NCI-H2196 (cell line): ENCODE data around the gene SLC12A7.
"Not testable (repeated sequence)": the region's sequence is repeated elsewhere in the genome, so short reads cannot be mapped to it uniquely, and the experiment has no call there.

Source experiments
- DNase-seq: peaks from one replicate; lab custom pipeline; 2025; ENCODE audit not compliant: unreplicated experiment; lab: John Stamatoyannopoulos, UW

Gene SLC12A7

DNA sequence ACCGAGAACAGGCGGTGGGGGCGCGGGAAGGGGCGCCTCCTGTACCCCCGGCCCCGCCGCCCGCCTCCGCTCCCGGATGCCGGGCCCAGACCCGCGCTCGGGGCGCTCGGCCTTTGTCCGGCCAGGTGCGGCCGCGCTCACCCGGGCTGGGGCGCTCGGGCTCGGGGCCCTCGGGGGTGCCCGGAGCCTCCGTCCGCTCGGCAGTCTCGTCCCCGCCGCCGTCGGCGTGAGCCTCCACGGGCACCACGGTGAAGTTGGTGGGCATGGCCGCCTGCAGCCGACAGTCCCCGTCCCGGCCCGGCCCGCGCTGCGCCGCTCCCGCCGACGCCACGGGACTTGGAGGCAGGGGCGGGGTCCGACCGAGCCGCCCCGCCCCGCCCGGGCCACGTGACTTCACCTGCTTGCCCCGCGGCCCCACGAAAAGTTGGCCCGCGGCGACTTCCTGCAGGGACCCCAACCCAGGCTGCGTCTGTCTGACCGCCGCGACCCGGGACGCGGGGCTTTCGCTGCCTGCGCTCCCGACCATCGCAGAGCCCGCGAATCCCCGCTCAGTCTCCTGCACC lies at the start of gene SLC12A7:
Gene SLC12A7, minus strand, starts transcription at position 337 of the 563 bp plus-strand sequence. Its CDS starts 72 bp downstream, at position 265.
- peak; percentile 74 for DNase-seq

DNA sequence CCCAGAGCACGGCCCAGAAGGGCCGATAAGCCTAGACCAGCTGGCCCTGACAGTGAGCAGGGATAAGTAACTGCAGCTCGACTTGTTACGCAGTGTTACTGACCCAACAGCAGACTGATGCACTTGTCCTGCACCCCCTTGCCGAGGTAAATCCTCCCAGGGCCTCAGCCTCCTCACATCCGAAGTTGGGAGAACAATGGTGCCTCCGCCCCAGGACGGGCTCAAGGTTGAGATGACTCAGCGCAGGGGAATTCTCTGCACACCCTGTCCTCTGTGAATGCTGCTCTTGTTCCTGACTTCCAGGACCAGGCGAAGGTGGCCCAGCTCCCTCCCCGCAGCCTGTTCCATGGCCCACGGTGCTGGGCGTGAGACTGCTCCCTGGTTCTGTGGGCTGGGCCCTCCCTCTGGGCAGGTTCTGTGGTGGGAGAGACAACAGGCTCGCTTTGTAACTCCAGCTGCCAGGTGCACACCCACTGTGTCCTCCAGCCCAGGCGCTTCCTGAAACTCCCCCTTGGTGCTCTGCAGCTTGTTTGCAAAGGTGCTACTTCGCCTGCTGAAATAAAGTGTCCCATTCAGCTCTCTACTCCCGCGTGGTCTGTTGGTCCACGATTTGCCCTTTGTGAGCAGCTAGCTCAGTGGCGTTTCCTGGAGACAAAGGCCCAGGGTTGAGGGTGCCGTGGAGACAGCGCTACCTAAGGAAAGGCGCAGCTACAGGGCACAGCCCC lies 49.4 kb upstream of the SLC12A7 start:
- peak; percentile 71 for DNase-seq

DNA sequence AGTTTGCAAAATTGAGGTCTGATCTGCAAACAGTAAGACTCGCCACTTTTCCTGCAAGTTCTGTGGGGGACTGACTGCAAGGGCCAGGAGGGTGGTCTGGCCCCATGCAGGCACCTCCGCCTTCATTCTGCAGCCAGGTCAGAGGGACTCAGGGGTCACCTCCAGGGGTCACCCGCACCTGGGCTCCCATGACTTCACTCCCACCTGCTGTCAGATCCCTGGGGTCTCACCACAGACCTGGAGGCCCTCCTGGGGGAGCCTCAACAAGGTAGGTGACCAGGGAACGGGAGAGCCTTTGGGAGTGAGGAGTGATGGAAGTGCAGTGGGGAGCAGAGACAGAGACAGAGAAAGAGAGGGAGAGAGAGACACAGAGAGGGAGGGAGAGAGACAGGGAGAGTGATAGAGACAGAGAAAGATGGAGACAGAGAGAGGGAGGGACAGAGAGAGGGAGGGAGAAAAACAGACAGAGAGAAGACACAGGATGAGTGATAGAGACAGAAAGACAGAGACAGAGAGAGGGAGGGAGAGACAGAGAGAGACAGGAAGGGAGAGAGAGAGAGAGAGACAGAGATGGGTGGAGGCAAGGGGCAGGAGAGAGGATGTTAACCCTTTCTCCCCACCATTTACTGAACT lies 48.0 kb upstream of the SLC12A7 start:
- no peak for DNase-seq

DNA sequence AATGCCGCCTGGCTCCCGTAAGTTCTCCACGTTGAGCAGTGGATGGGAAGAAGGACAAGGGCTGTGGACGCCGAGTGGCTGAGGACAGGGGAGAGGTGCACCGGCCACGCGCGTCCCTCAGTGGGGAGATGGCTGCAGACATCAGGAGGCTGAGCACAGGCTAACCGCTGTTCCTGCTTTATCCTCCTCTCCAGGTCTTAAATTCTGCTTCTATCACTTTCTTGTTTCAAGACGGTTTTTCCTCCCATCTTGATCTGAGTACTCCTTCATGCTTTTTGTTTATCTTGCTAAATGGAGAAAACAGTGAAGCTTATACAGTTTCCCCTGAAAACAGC lies 47.4 kb upstream of the SLC12A7 start:
- DNase-seq = no peak

DNA sequence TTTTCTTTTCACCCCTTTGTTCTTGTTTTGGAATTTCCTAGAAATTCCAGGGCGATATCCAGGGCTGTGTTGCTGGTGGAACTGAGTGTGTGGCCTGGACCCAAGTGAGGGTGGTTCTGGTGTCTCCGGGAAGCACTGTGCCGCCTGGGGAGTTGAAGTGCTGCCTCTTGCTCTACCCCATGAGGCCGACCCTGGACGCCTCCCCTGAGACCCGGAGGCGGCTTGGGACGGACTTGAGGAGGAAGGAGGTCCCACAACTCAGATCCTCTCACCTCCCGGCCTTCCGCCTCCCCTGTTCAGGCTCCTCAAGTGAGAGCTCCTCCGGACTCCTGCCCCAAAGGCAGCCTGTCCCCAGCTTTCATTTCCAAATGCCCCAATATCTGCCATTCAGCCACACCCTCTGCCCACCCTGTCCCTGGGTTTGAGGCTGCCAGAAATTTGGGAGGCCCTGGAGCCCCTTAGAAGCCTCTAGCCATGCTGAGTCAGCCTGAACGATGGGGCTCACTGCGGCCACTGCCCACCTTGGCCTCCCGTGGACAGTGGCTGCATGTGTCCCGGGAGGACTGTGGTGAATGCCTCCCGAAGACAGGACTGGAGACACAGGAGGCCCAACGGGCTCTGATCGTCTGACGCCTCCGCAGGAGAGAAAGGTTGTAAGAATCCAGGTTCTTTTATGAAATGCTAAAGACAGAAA lies 46.9 kb upstream of the SLC12A7 start:
- DNase-seq = no peak

DNA sequence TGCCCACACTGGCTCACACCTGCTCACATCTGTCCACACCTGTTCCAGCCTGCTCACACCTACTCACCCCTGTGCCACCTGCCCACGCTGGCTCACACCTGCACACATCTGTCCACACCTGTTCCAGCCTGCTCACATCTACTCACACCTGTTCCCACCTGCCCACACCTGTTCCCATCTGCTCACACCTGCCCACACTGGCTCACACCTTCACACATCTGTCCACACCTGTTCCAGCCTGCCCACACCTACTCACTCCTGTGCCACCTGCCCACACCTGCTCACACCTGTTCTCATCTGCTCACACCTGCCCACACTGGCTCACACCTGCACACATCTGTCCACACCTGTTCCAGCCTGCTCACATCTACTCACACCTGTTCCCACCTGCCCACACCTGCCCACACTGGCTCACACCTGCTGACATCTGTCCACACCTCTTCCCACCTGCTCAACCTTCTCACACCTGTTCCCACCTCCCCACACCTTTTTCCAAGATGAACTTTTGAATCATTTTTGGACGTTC lies 45.7 kb upstream of the SLC12A7 start:
- not testable (repeated sequence) for DNase-seq

DNA sequence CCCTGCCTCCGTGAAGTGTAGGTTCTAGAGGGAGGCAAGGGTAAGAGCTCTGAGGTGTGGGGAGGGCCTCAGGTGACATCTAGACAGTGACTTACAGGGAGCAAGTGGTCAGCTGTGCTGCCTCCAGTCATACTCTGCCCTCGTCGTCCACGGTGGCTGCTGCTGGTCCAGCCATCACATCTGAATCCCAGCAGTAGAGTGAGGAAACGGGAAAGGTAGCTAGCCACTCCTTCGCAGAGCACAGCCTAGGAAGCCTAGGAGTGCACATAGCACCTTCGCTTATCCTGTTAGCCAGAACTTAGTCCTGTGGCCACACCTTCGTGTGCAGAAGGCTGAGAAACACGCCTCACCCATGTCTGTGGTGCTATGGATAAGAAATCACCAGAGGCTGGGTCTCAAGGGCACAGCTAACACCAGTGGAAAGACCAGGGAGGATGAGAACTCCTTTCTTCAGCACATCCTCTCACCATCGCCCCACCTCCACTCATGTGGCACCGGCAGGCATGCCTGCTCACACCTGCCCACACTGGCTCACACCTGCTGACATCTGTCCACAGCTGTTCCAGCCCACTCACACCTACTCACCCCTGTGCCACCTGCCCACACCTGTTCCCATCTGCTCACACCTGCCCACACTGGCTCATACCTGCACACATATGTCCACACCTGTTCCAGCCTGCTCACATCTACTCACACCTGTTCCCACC lies 45.0 kb upstream of the SLC12A7 start:
- no peak for DNase-seq

DNA sequence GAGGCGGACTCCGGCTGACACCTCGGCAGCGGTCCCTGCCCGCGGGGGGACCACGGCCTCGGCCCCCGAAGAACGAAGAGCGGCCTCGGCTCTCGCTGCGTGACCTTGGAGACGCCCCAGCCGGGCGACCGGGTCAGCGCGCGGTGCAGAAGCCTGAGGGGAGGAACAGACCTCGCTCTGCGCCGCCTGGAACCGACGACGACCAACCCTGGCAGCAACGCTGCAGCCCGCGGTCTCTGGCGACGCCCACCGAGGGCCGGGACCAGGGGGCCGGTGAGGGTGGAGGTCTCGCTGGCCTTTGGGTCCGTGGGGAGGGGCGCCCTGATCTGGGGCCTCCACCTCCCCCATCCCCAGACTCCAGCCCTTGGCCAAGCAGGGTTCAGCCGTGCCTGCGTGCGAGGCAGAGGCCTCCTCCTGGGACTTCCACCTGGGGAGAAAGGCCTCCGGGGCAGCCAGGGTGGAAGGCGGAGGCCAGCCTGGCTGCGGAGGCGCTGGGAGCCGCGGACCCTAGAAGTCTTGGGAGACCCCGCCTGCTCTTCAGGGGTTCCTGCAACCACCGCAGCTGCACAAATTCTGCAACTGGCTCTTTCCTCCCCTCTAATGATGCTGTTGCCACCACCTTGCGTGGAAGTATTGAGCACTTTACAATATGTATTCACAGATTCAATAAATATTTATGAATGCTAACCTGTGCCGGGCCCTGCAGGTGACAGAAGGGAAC lies 44.3 kb upstream of the SLC12A7 start:
- DNase-seq = no peak

DNA sequence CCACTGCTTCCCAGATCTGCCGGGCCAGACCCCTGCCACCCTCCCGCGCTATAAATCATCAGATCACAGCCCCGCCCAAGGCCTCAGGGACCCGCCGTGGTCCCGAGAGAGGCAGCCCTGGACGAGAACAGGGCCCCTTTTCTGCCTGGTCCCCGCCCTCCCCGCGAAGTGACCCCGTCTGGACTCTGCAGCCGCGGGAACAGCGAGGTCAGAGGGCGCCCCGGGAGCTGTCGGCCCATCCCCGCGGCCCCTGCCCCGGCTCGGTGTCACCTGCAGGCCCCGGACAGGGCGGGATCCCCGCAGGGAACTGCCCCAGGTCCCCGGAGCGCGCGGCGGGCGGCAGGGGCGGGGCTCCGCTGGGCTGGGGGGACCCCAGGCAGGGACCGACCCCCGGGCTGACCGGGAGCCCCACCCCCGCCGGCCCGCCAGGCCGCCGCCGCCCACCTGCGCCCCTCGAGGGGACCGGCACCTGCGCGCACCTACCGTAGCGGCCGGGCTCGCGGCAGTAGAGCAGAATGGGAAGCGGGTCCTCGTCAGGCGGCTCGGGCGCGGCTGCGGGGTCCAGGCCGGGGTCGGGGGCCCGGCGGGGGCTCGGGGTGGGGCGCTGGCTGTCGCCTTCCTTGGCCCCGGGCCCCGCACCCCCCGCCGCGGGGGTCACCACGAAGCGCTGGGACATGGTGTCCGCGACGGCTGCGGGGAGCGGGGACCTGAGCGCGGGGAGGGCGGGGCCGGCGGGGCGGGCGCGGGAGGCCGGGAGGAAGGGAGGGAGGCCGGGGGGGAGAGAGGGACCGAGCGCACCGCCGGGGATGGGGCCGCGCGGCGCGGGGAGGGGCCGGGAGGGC lies 43.5 kb upstream of the SLC12A7 start:
- DNase-seq = peak; percentile 41

DNA sequence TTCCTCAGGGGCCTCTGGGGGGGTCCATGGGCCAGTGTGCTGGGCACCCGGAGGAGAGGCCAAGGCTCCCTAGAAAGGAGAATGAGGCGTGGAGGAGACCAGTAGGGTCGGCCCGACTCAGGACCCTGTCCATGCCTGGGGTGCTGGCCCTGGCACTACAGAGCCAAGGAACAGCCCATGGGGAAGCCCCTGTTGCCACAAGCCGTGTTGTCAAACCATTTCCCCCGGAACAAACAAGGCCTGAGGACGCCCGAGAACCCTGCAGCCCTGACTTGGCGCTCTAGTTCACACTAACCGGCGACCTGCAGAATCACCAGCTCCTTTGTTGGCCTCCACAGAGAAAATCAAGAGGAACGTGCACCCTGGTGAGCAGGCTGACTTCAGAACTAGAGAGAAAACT lies 41.6 kb upstream of the SLC12A7 start:
- no peak for DNase-seq

DNA sequence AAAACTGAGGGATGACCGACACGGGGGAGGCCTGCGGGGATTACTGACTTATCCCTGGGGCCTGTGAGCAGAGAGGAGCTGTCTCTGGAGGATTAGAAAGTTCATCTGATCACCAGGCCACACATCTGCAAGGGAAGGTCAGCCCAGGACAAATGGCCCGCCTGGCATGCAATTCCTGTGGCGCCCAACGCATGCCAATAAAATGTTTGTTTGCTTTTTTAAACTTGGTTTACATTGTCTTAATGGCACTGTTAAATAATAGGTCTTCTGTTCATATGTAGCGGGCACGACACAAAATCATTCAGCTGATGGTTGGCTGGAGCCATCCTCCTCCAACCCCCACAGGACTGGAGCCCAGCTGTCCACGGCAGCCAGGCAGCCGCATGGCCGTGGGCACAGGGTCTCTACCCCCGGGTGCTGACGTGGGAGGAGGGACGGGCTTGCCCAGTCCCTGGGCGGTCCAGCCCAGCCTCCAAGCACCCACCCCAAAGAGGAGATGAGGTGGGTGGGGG lies 41.0 kb upstream of the SLC12A7 start:
- peak; percentile 74 for DNase-seq

DNA sequence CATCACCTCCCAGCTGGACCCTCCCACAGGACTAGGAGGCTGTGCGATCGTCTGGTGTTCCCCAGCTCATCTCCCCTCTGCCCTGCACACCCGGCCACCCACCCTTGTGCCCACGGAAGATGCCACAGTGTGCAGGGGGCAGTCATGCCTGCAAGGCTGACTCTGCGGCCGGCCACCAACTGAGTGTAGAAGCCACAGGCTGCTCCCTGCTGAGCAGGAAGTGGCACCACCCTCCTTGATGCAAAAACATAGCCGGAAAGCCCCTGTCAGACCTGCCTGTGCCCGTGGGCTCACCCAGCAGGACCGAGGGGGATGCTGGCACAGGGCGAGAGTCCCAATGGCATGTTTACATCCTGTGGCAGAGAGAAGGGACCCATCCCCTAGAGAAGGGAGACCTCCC lies 40.3 kb upstream of the SLC12A7 start:
- DNase-seq = no peak

DNA sequence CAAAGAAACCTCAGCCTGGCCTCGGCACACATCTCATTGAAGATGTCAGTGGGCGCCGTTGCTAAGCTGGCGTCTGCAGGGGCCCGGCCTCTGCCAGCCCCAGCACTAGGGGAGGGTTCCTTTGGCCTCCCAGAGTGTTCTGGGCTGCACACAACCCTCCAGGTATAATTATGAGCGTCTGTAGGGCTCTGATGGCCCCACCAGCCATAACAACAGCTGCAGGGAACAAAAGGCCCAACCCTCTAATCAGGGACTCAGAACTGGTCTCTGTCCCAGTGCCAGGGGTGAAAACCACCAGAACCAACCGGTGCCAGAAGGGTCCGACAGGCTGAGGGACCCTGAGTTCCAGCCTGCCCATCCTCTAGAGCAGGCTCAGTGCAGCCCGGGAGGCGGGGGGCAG lies 39.5 kb upstream of the SLC12A7 start:
- DNase-seq = no peak

DNA sequence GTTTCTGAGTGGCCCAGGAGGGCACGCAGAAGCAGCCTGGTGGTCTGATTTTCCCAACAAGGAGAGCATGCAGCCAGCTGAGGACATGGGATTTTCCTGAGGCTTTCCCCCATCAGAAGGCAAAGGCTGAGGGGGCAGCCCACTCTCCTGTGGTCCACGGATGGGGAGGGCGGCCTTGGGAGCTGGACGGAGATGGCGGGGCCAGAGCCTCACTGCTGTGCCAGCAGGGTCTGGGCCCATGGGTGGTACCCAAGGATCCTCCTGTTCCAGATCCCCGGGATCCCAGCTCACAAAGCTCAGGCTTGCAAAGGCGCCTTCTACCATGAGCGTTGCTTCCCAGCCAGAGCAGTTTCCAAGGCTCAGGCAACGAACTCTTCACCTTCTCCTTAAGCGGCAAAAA lies 39.0 kb upstream of the SLC12A7 start:
- DNase-seq = no peak

DNA sequence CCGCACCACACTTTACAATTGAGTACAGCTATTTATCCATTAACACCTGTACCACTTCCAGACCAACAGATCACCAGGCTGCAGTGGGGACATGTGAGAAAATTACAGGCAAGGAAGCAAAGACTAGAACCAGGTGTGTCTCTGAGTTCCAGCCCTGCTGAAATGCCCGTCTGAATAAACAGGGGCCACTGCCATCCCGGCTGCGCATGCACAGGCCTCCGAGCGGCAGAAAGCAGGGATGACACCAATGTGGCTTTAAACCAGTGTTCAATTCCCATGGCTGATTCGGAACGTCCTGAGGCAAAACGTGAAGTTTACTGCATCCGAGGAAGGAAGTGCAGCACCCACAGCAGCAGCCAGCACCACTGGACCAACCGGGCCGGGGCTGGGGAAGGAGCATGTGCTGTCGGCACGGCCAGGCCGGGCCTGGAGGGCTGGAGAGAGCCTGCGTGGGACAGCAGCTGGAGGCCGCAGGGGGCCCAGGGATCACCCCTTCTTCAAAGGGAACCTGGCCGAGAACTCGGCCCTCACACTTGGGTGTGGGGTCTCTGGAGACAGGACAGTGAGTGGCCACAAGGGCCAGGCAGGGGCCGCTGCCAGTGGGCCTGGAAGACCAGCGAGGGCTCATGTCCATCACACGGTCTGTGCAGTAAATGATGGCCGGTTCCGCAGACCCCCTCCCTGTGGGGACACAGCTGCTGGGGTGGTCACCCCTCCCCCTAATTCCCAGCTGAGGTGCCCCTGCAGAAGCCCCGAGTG lies 33.0 kb upstream of the SLC12A7 start:
- no peak for DNase-seq

DNA sequence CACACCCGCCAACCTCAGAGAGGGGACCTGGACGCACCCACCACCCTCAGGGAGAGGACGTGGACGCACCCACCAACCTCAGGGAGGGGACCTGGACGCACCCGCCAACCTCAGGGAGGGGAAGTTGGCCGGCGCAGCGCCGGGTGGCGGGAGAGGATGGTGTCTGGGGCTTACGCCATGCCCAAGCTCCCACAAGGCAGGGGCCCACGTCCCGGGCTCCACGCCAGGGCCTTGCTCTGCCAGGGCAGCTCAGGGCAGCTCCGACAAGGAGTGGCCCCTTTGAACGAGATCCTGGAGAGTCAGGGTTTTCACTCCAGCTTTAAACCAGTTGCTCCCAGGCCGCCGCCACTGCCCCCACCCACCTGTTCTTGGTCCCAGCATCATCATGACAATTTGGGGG lies 32.2 kb upstream of the SLC12A7 start:
- no peak for DNase-seq

DNA sequence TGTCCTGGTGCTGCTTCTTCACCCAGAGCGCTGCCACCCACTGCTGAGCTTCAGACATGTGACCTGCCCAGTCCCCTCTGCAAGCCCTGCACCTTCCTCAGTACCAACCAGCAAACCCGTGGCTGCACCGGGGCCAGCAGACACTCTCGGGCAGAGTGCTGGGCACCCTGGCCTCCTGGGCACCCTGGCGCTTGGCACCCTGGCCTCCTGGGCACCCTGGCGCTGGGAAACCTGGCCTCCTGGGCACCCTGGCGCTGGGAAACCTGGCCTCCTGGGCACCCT lies 31.7 kb upstream of the SLC12A7 start:
- DNase-seq = no peak

DNA sequence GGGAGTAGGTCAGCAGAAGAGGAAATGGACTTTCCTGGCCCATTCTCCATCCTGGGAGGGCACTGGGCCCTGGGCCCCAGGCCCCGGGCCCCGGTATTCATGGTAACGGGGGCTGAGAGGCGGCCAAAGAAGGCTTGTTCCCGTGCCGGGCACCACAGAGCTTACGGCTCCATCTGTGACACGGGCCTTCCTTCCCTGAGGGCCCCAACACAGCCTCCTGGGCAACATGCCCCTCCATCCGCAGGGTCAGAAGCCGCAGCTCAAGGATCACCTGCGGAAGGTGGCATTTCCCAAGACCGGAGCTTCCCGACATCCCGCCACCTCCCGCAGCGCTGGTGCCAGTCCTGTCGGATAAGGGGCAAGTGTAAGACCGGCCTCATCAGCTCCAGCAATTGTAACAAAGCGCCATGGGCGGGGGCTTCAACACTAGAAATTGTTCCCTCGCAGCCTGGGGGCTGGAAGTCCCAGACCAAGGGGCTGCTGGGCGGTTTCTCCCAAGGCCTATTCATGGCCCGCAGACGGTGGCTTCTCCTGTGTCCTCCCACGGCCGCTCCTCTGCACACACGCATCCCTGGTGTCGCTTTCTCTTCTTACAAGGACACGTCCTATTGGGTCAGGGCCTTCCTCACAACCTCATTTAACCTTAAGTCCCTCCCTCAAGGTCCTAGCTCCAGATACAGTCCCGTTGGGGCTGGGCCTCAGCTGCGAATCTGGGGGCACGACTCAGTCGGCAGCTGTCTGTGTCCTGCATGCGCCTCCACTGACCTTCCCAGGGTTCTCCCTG lies 31.2 kb upstream of the SLC12A7 start:
- no peak for DNase-seq
